ENCODE measurements around the gene METTL9. TPM values are rescaled to one million over a fixed set of nuclear protein-coding genes. Genes with fewer than 3 reads are reported as not detected.
"Not testable (repeated sequence)": the region's sequence is repeated elsewhere in the genome, so short reads cannot be mapped to it uniquely, and the experiment has no call there.

Gene METTL9
- total and polyA plus RNA-seq, 9 of the 15 experiments (the other 6 are each of a cell fraction or from before 2014, with no cell fraction given) = 12.2 to 107 (median 79.1) TPM

DNA sequence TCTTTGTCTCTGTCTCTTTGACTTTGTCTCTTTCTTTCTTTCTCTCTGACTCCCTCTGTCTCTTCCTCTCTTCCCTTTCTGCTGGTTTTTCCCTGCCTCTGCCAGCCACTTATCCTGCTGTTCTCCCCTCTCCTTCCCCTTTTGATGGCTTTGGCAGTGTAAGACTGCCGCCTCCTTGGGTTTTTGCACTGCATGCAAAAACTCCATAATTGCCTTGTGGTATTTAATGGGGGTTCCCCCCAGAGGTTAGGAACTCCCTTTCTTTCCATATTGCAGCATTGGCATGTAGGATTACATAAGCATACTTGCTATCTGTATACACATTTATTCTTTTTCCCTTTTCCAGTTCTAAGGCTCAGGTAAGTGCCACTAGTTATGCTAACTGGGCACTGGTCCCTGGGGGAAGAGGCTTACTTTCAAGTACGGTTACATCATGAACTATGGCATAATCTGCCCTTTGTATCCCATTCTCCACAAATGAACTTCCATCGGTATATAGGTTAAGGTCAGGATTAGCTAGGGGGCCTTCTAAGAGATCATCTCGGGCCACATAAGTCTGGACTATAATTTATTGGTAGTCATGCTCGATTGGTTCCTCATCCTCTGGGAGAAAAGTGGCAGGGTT is 32.7 kb downstream of the METTL9 start:
- not testable (repeated sequence) for DNase-seq (ENCODE audit: extremely low read depth in 1 of 4, low spot score in 3 of 4); H3K27ac ChIP-seq (ENCODE audit: extremely low read depth, low read depth, low read length)

DNA sequence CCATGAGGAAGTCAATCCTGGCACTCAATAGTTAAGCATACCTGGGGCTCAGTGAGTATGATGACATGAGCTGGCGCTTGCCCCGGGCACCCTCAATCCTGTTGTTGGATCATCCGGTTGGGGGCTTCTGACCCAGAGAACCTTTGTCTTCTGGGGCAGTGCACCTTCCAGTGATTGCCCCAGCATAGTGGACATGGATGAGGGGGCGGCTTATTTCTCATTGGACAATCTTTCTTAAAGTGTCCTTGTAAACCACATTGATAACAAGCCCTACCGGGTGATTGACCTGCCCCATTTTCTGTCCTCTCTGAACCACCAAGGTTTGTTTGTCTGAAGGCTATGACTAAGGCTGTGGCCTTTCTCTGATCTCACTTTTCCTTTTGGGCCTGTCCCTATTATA is 34.8 kb downstream of the METTL9 start:
- no peak for DNase-seq (ENCODE audit: extremely low read depth in 1 of 4, low spot score in 3 of 4)
- Histone ChIP-seq H3K27ac (ENCODE audit: extremely low read depth, low read depth, low read length) (no peak overlapping the region), H3K79me2 (ENCODE audit: control insufficient read depth, insufficient read depth, low read length) (no peaks in the 10 kb centered on the region), H3K4me2 (ENCODE audit: insufficient read depth, low read length) (no peak overlapping the region), H3K27me3 (ENCODE audit: control insufficient read depth in 2 of 2, insufficient read depth in 2 of 2, low read length in 2 of 2) (no peaks in the 10 kb centered on the region), H3K9ac (ENCODE audit: insufficient read depth in 1 of 2, low read depth in 2 of 2, low read length in 2 of 2) (no peak overlapping the region), H3K4me1 (replicated peaks in 1 of 2; ENCODE audit: control insufficient read depth in 2 of 2, insufficient read depth in 2 of 2, low read length in 2 of 2) (0 out of 5 replicates have a peak, but pooled peaks cover 0 to 3% of the 10 kb centered on the region in 2 experiments), H3K36me3 (ENCODE audit: control insufficient read depth, insufficient read depth, low read length) (peaks cover 7% of the 10 kb centered on the region; the same call in 2 of the 3 replicates), H4K20me1 (replicated peaks; ENCODE audit: control insufficient read depth, insufficient read depth, low read length) (no peaks in the 10 kb centered on the region), H3K4me3 (no peak overlapping the region), H3K9me1 (ENCODE audit: control insufficient read depth, insufficient read depth, low read length) (no peaks in the 10 kb centered on the region), H3K9me3 (replicated peaks; ENCODE audit: control insufficient read depth, insufficient read depth, low read depth, low read length) (peaks cover 2% of the 10 kb centered on the region; the same call in 1 of the 2 replicates), H2AFZ (ENCODE audit: low read depth, low read length) (no peak overlapping the region)
- POLR2A ChIA-PET = no interaction called here
- CTCF ChIA-PET (ENCODE audit: low intra/inter-chr PET ratio) = no interaction called here
- in situ Hi-C loops (cut with MboI) = no loop called here
- ATAC-seq = no peak
- intact Hi-C loops (cut with micrococcal nuclease) = no loop called here
- TF ChIP-seq CBX1 (IDR thresholded peaks at IDR 0.05; ENCODE audit: low read depth) (no peak), ZFP36 (IDR thresholded peaks at IDR 0.05; ENCODE audit: low read depth, low read length, partially characterized antibody) (no peak), FOXJ3 (CRISPR knock-in tag; IDR thresholded peaks at IDR 0.05) (no peak)
- FAIRE-seq = no peak
- BruUV-seq (replicated peaks) = no TSS peak
- 90% methylated on average over 5 of the region's 5 CpGs for WGBS (ENCODE audit: insufficient coverage, low coverage, missing lambda C conversion rate)

More for the DNA sequence above, 32.7 kb downstream of the METTL9 start:
- FAIRE-seq; H3K9me1 ChIP-seq (ENCODE audit: control insufficient read depth, insufficient read depth, low read length); BruUV-seq (replicated peaks); in situ Hi-C loops (cut with MboI); H3K9ac ChIP-seq (ENCODE audit: insufficient read depth in 1 of 2, low read depth in 2 of 2, low read length in 2 of 2); H3K4me1 ChIP-seq (replicated peaks in 1 of 2; ENCODE audit: control insufficient read depth in 2 of 2, insufficient read depth in 2 of 2, low read length in 2 of 2); H4K20me1 ChIP-seq (replicated peaks; ENCODE audit: control insufficient read depth, insufficient read depth, low read length); H3K27me3 ChIP-seq (ENCODE audit: control insufficient read depth in 2 of 2, insufficient read depth in 2 of 2, low read length in 2 of 2); H2AFZ ChIP-seq (ENCODE audit: low read depth, low read length); CTCF ChIA-PET (ENCODE audit: low intra/inter-chr PET ratio); H3K4me2 ChIP-seq (ENCODE audit: insufficient read depth, low read length); H3K4me3 ChIP-seq; H3K79me2 ChIP-seq (ENCODE audit: control insufficient read depth, insufficient read depth, low read length); H3K9me3 ChIP-seq (replicated peaks; ENCODE audit: control insufficient read depth, insufficient read depth, low read depth, low read length); ATAC-seq; intact Hi-C loops (cut with micrococcal nuclease): not testable (repeated sequence)
- 86% methylated on average over 5 of the region's 5 CpGs for WGBS (ENCODE audit: insufficient coverage, low coverage, missing lambda C conversion rate)
- peaks cover 23% of the 10 kb centered on the region; the same call in 2 of the 3 replicates for H3K36me3 ChIP-seq (ENCODE audit: control insufficient read depth, insufficient read depth, low read length)
- POLR2A ChIA-PET = interaction anchor here (1.0 kb wide), 1 partner anchor 48 kb away, joined by 3 read pairs; no protein-coding TSS in a partner anchor

DNA sequence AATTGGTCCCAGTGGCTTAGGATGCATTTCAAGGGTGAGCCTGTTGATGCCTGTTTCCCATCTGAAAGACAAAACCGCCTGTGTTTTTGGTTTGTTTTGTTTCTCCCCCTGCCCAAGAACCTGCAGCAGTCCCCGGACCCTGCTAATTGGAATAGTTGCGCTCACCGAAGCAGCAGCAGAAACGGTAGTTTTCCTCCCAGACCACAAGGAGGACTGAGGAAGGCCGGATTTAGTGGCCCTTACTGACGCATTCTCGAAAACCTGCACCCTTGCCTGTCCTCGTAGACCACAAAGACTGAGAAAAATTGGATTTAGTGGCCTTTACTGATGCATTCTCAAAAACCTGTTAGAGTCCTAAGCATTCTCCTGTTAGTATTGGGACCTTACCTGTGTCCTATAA is 36.3 kb downstream of the METTL9 start:
- H3K4me1 ChIP-seq (replicated peaks in 1 of 2; ENCODE audit: control insufficient read depth in 2 of 2, insufficient read depth in 2 of 2, low read length in 2 of 2); H3K4me3 ChIP-seq; H2AFZ ChIP-seq (ENCODE audit: low read depth, low read length); H3K9me1 ChIP-seq (ENCODE audit: control insufficient read depth, insufficient read depth, low read length); H3K9me3 ChIP-seq (replicated peaks; ENCODE audit: control insufficient read depth, insufficient read depth, low read depth, low read length); H3K36me3 ChIP-seq (ENCODE audit: control insufficient read depth, insufficient read depth, low read length); intact Hi-C loops (cut with micrococcal nuclease); DNase-seq (ENCODE audit: extremely low read depth in 1 of 4, low spot score in 3 of 4); H3K27me3 ChIP-seq (ENCODE audit: control insufficient read depth in 2 of 2, insufficient read depth in 2 of 2, low read length in 2 of 2); H3K27ac ChIP-seq (ENCODE audit: extremely low read depth, low read depth, low read length); BruUV-seq (replicated peaks); in situ Hi-C loops (cut with MboI); FAIRE-seq; ATAC-seq; H4K20me1 ChIP-seq (replicated peaks; ENCODE audit: control insufficient read depth, insufficient read depth, low read length); H3K9ac ChIP-seq (ENCODE audit: insufficient read depth in 1 of 2, low read depth in 2 of 2, low read length in 2 of 2); H3K79me2 ChIP-seq (ENCODE audit: control insufficient read depth, insufficient read depth, low read length); H3K4me2 ChIP-seq (ENCODE audit: insufficient read depth, low read length): not testable (repeated sequence)
- POLR2A ChIA-PET = interaction anchor here (0.7 kb wide), 1 partner anchor 14 kb away, joined by 3 read pairs; no protein-coding TSS in a partner anchor
- 82% methylated on average over 7 of the region's 9 CpGs for WGBS (ENCODE audit: insufficient coverage, low coverage, missing lambda C conversion rate)
- CTCF ChIA-PET (ENCODE audit: low intra/inter-chr PET ratio) = interaction anchor here (1.1 kb wide), 1 partner anchor 52 kb away, joined by 3 read pairs; no protein-coding TSS in a partner anchor

Data from K562 (cell line).